Measurements from ENCODE around the gene CLEC17A.

CLEC17A gene

DNA sequence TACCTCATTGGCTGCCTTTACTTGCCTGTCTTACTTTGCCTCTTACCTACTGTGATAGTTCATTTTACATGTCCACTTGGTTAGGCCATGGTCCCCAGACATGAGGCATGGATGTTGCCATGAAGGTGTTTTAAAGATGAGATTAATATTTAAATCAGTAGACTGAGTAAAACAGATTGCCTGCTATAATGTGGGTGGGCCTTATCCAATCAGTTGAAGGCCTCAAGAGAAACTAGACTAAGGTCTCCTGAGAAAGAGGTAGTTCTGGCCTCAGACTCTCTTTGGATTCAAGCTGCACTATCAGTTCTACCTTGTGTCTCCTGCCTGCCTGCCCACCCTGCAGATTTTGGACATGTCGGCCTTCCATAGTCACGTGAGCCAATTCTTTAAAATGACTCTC is 65.6 kb downstream of the CLEC17A start:
- H3K9ac ChIP-seq (ENCODE audit: insufficient read length, low read depth), result no peak overlapping the region
- H3K4me3 ChIP-seq (ENCODE audit: insufficient read length, low read depth), result no peak overlapping the region
- H3K4me1 ChIP-seq (ENCODE audit: insufficient read depth, insufficient read length), result peaks cover 4% of the 10 kb centered on the region
- peaks cover under 1% of the 10 kb centered on the region; the same call in 1 of the 2 replicates for H3K9me3 ChIP-seq (ENCODE audit: insufficient read depth, low read length)
- TF ChIP-seq ZNF274 (IDR thresholded peaks at IDR 0.05; ENCODE audit: low read depth, low read length) (no peak), SUZ12 (IDR thresholded peaks at IDR 0.05; ENCODE audit: extremely low read depth, insufficient read depth, insufficient read length) (no peak), YY1 (IDR thresholded peaks at IDR 0.05; ENCODE audit: insufficient read depth, insufficient read length) (no peak)
- DNase-seq (ENCODE audit: low read depth, low spot score), result no peak
- no peaks in the 10 kb centered on the region for H3K36me3 ChIP-seq (ENCODE audit: insufficient read depth, insufficient read length, low read length)
- peaks cover 24% of the 10 kb centered on the region for H3K27me3 ChIP-seq (ENCODE audit: insufficient read depth, insufficient read length)

DNA sequence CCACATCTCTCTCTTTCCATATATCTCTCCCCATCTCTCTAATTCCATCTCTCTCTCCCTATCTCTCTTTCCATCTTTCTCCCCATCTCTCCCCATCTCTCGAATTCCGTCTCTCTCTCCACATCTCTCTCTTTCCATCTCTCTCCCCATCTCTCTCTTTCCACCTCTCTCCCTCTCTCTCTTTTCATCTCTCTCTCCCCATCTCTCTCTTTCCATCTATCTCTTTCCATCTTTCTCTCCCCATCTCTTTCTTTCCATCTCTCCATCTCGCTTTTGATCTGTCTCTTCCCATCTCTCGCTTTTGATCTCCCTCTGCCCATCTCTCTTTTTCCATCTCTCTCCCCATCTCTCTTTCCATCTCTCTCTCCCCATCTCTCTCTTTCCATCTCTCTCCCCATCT is 66.1 kb downstream of the CLEC17A start:
- peaks cover 24% of the 10 kb centered on the region for H3K27me3 ChIP-seq (ENCODE audit: insufficient read depth, insufficient read length)
- DNase-seq (ENCODE audit: low read depth, low spot score), result no peak
- no peak overlapping the region for H3K4me3 ChIP-seq (ENCODE audit: insufficient read length, low read depth)
- H3K9ac ChIP-seq (ENCODE audit: insufficient read length, low read depth), result no peak overlapping the region
- peaks cover 4% of the 10 kb centered on the region for H3K4me1 ChIP-seq (ENCODE audit: insufficient read depth, insufficient read length)
- no peaks in the 10 kb centered on the region for H3K9me3 ChIP-seq (ENCODE audit: insufficient read depth, low read length)
- no peaks in the 10 kb centered on the region for H3K36me3 ChIP-seq (ENCODE audit: insufficient read depth, insufficient read length, low read length)
- TF ChIP-seq YY1 (IDR thresholded peaks at IDR 0.05; ENCODE audit: insufficient read depth, insufficient read length) (no peak), SUZ12 (IDR thresholded peaks at IDR 0.05; ENCODE audit: extremely low read depth, insufficient read depth, insufficient read length) (no peak), ZNF274 (IDR thresholded peaks at IDR 0.05; ENCODE audit: low read depth, low read length) (no peak)

DNA sequence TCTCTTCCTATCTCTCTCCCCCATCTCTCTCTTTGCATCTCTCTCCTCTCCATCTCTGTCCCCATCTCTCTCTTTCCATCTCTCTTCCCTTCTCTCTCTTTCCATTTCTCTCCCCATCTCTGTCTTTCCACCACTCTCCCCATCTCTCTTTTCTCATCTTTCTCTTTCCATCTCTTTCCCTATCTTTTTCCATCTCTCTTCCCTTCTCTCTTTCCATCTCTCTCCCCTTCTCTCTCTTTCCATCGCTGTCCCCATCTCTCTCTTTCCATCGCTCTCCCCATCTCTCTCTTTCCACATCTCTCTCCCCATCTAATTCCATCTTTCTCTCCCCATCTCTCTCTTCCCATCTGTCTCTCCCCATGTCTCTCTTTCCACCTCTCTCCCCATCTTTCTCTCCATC is 67.3 kb downstream of the CLEC17A start:
- H3K4me1 ChIP-seq (ENCODE audit: insufficient read depth, insufficient read length), result peaks cover 4% of the 10 kb centered on the region
- DNase-seq (ENCODE audit: low read depth, low spot score), result no peak
- no peaks in the 10 kb centered on the region for H3K36me3 ChIP-seq (ENCODE audit: insufficient read depth, insufficient read length, low read length)
- no peak for TF ChIP-seq YY1 (IDR thresholded peaks at IDR 0.05; ENCODE audit: insufficient read depth, insufficient read length)
- no peak for TF ChIP-seq SUZ12 (IDR thresholded peaks at IDR 0.05; ENCODE audit: extremely low read depth, insufficient read depth, insufficient read length)
- no peak for TF ChIP-seq ZNF274 (IDR thresholded peaks at IDR 0.05; ENCODE audit: low read depth, low read length)
- no peaks in the 10 kb centered on the region for H3K9me3 ChIP-seq (ENCODE audit: insufficient read depth, low read length)
- no peak overlapping the region for H3K9ac ChIP-seq (ENCODE audit: insufficient read length, low read depth)
- H3K27me3 ChIP-seq (ENCODE audit: insufficient read depth, insufficient read length), result peaks cover 24% of the 10 kb centered on the region
- no peak overlapping the region for H3K4me3 ChIP-seq (ENCODE audit: insufficient read length, low read depth)

DNA sequence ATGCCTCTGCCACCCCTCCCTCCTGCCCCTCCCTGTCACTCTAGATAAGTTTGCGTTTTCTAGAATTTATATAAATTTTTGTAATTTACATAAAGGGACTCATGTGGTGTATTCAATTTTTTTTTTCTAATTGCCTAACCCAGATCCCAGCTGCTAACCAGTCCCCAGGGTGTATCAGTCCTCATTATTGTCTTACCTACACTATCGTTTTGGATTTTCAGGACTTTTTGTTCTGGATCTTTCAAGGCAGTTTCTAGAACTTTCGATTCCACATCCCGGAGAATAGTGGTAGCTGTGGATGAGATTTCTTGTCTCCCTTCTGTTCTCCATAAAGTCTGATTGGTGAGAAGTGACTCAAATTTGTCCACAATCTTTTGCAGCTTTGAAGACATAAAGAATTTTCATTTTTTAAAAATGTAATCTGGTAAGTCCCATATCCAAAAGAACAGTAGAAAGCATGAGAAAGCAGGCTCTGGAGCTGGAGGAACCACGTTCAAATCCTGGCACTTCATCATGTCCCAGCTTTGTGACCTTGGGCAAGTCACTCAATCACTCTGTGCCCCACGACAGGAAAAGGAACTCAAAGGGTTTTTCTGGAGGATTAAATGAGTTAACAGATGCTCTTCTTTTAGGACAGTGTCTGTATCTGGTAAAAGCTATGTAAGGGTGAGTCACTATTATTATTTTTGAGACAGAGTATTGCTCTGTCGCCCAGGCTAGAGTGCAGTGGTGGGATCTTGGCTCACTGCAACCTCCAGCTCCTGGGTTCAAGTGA is 72.1 kb downstream of the CLEC17A start:
- Histone ChIP-seq H3K9ac (ENCODE audit: insufficient read length, low read depth) (no peak overlapping the region), H3K9me3 (ENCODE audit: insufficient read depth, low read length) (no peaks in the 10 kb centered on the region), H3K27me3 (ENCODE audit: insufficient read depth, insufficient read length) (peaks cover 13% of the 10 kb centered on the region), H3K4me3 (ENCODE audit: insufficient read length, low read depth) (no peak overlapping the region), H3K36me3 (ENCODE audit: insufficient read depth, insufficient read length, low read length) (no peaks in the 10 kb centered on the region), H3K4me1 (ENCODE audit: insufficient read depth, insufficient read length) (no peaks in the 10 kb centered on the region)
- no peak for DNase-seq (ENCODE audit: low read depth, low spot score)
- no peak for TF ChIP-seq YY1 (IDR thresholded peaks at IDR 0.05; ENCODE audit: insufficient read depth, insufficient read length)
- TF ChIP-seq SUZ12 (IDR thresholded peaks at IDR 0.05; ENCODE audit: extremely low read depth, insufficient read depth, insufficient read length), result no peak
- no peak for TF ChIP-seq ZNF274 (IDR thresholded peaks at IDR 0.05; ENCODE audit: low read depth, low read length)

DNA sequence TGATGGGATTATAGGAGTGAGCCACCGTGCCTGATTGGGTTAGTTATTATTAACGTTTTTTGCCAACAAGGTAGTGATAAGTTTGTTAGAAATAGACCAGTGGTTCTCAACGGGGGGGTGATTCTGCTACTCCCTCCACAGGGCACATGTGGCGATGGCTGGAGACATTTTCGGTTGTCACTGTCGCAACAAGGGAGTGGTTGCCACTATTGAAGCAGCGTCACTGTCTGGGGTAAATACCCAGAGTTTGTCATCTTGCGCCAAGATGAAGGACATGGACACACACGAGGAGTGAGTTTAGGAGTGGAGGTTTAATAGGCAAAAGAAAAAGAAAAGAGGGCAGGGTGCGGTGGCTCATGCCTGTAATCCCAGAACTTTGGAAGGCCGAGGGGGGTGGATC is 72.8 kb downstream of the CLEC17A start:
- no peak for DNase-seq (ENCODE audit: low read depth, low spot score)
- TF ChIP-seq ZNF274 (IDR thresholded peaks at IDR 0.05; ENCODE audit: low read depth, low read length) (no peak), SUZ12 (IDR thresholded peaks at IDR 0.05; ENCODE audit: extremely low read depth, insufficient read depth, insufficient read length) (no peak), YY1 (IDR thresholded peaks at IDR 0.05; ENCODE audit: insufficient read depth, insufficient read length) (no peak)
- no peaks in the 10 kb centered on the region for H3K4me1 ChIP-seq (ENCODE audit: insufficient read depth, insufficient read length)
- H3K9me3 ChIP-seq (ENCODE audit: insufficient read depth, low read length), result no peaks in the 10 kb centered on the region
- no peak overlapping the region for H3K9ac ChIP-seq (ENCODE audit: insufficient read length, low read depth)
- H3K27me3 ChIP-seq (ENCODE audit: insufficient read depth, insufficient read length), result peaks cover 6% of the 10 kb centered on the region
- H3K4me3 ChIP-seq (ENCODE audit: insufficient read length, low read depth), result no peak overlapping the region
- H3K36me3 ChIP-seq (ENCODE audit: insufficient read depth, insufficient read length, low read length), result no peaks in the 10 kb centered on the region

DNA sequence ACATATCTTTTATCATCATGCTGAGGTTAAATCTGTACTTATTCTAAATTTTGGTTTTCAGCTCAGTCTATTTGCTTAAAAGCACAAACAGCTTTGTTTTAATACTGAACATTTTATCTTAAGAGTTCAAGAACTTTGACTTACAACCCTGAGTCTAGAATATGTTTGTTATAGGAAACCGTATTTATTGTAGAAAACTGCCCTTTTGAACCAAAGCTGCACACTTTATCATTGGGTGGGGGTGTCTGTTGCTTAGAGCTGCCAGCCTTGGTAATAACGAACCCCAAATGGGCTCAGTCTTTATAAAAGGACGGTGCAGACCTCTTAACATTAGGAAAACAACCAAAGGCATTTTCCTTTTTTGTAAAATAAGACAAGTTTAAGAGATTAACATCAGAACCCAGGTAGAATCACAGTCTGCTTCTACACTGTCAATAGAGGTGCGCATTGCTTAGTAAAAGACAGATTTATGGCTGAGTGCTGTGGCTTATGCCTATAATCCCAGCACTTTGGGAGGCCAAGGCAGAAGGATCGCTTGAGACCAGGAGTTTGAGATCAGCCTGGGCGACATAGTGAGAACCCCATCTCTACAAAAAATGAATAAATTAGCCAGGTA is 77.1 kb downstream of the CLEC17A start:
- no peak for DNase-seq (ENCODE audit: low read depth, low spot score)
- no peaks in the 10 kb centered on the region for H3K9me3 ChIP-seq (ENCODE audit: insufficient read depth, low read length)
- no peaks in the 10 kb centered on the region for H3K4me1 ChIP-seq (ENCODE audit: insufficient read depth, insufficient read length)
- H3K4me3 ChIP-seq (ENCODE audit: insufficient read length, low read depth), result no peak overlapping the region
- H3K27me3 ChIP-seq (ENCODE audit: insufficient read depth, insufficient read length), result no peaks in the 10 kb centered on the region
- no peak for TF ChIP-seq YY1 (IDR thresholded peaks at IDR 0.05; ENCODE audit: insufficient read depth, insufficient read length)
- no peak for TF ChIP-seq ZNF274 (IDR thresholded peaks at IDR 0.05; ENCODE audit: low read depth, low read length)
- no peak for TF ChIP-seq SUZ12 (IDR thresholded peaks at IDR 0.05; ENCODE audit: extremely low read depth, insufficient read depth, insufficient read length)
- no peak overlapping the region for H3K9ac ChIP-seq (ENCODE audit: insufficient read length, low read depth)
- H3K36me3 ChIP-seq (ENCODE audit: insufficient read depth, insufficient read length, low read length), result no peaks in the 10 kb centered on the region

DNA sequence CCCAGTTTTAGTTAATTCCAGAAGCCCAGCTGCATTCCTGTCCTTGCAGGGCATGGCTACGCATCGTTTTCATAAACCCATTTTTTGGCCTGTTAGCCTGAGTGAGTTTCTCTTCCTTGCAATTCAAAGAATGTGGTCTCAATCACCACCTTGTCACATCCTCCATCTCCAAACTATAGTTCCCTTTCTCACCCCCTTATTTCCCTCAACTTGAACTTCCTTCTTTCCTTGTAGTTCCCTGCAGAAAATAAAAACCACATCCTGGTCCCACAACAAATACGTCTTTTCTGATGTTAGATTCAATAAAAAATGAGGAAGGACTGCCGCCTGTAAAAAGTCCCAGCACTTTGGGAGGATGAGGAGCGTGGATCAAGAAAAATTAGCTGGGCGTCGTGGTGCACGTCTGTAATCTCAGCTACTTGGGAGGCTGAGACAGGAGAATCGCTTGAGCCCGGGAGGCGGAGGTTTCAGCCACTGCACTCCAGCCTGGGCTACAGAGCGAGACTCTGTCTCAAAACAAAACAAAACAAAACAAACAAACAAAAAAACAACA is 78.6 kb downstream of the CLEC17A start:
- H3K9ac ChIP-seq (ENCODE audit: insufficient read length, low read depth), result no peak overlapping the region
- H3K36me3 ChIP-seq (ENCODE audit: insufficient read depth, insufficient read length, low read length), result no peaks in the 10 kb centered on the region
- no peaks in the 10 kb centered on the region for H3K9me3 ChIP-seq (ENCODE audit: insufficient read depth, low read length)
- TF ChIP-seq ZNF274 (IDR thresholded peaks at IDR 0.05; ENCODE audit: low read depth, low read length), result no peak
- no peak for TF ChIP-seq YY1 (IDR thresholded peaks at IDR 0.05; ENCODE audit: insufficient read depth, insufficient read length)
- no peak overlapping the region for H3K4me3 ChIP-seq (ENCODE audit: insufficient read length, low read depth)
- no peak for DNase-seq (ENCODE audit: low read depth, low spot score)
- no peaks in the 10 kb centered on the region for H3K27me3 ChIP-seq (ENCODE audit: insufficient read depth, insufficient read length)
- H3K4me1 ChIP-seq (ENCODE audit: insufficient read depth, insufficient read length), result no peaks in the 10 kb centered on the region
